GM18520 (cell line): Measurements from ENCODE around the gene FHOD3.
A peak's percentile ranks its signal among the peaks of the same experiment; 100 is the strongest.

Experiments
- ATAC-seq: cut with Tn5 transposase; IDR thresholded peaks from one replicate; pipeline ENCODE4 v1.9.1; 2021; ENCODE audit not compliant: unreplicated experiment

Gene FHOD3

GRCh38 chr18:36643061-36643460 lies 345.5 kb downstream of the FHOD3 start:
- ATAC-seq: no peak

GRCh38 chr18:36648803-36649202 lies 351.3 kb downstream of the FHOD3 start:
- no peak for ATAC-seq

GRCh38 chr18:36649205-36649604 lies 351.7 kb downstream of the FHOD3 start:
- ATAC-seq: no peak

GRCh38 chr18:36650266-36650665 lies 352.8 kb downstream of the FHOD3 start:
- ATAC-seq: no peak

- ATAC-seq: peak; percentile 76
Measured at GRCh38 chr18:36650906-36651305, 353.4 kb downstream of the FHOD3 start.

- no peak for ATAC-seq
Measured at GRCh38 chr18:36652503-36652902, 355.0 kb downstream of the FHOD3 start.

- no peak for ATAC-seq
Measured at GRCh38 chr18:36653141-36653869, 355.8 kb downstream of the FHOD3 start.

GRCh38 chr18:36653870-36654269 lies 356.4 kb downstream of the FHOD3 start:
- ATAC-seq: no peak

- no peak for ATAC-seq
Measured at GRCh38 chr18:36655074-36655473, 357.6 kb downstream of the FHOD3 start.

- ATAC-seq: no peak
Measured at GRCh38 chr18:36655930-36656329, 358.4 kb downstream of the FHOD3 start.

- ATAC-seq: no peak
Measured at GRCh38 chr18:36658611-36659010, 361.1 kb downstream of the FHOD3 start.

- no peak for ATAC-seq
Measured at GRCh38 chr18:36660311-36660710, 362.8 kb downstream of the FHOD3 start.

GRCh38 chr18:36661999-36662398 lies 364.5 kb downstream of the FHOD3 start:
- ATAC-seq: no peak

GRCh38 chr18:36663312-36663711 lies 365.8 kb downstream of the FHOD3 start:
- ATAC-seq: no peak

GRCh38 chr18:36665952-36666351 lies 368.4 kb downstream of the FHOD3 start:
- no peak for ATAC-seq

GRCh38 chr18:36667811-36668210 lies 370.3 kb downstream of the FHOD3 start:
- no peak for ATAC-seq

GRCh38 chr18:36668349-36668748 lies 370.8 kb downstream of the FHOD3 start:
- ATAC-seq: no peak

GRCh38 chr18:36672437-36673344 lies 375.2 kb downstream of the FHOD3 start:
- ATAC-seq: peak; percentile 56

GRCh38 chr18:36673452-36673851 lies 375.9 kb downstream of the FHOD3 start:
- no peak for ATAC-seq

GRCh38 chr18:36675076-36675475 lies 377.6 kb downstream of the FHOD3 start:
- no peak for ATAC-seq

GRCh38 chr18:36675542-36675941 lies 378.0 kb downstream of the FHOD3 start:
- ATAC-seq: no peak

- no peak for ATAC-seq
Measured at GRCh38 chr18:36676629-36677028, 379.1 kb downstream of the FHOD3 start.
